H9 (cell line): ENCODE results near the gene F8. TPM values are rescaled to one million over a fixed set of nuclear protein-coding genes. Genes with fewer than 3 reads are reported as not detected.
"Not testable (repeated sequence)": the region's sequence is repeated elsewhere in the genome, so short reads cannot be mapped to it uniquely, and the experiment has no call there.

Experiments used
- DNase-seq: peaks from one replicate; pipeline ENCODE4 v3.0.0-alpha.2; 2017
- H2AFZ ChIP-seq: one replicate; pipeline ENCODE4 v1.6.1; 2013; ENCODE audit warnings: mild to moderate bottlenecking, low read length, control low read depth, moderate library complexity
- H2AK5ac ChIP-seq: 2 replicates; pipeline ENCODE4 v1.6.1; 2013; ENCODE audit warnings: low read length, control low read depth, mixed read lengths; ENCODE audit not compliant: insufficient read length
- H2BK120ac ChIP-seq: one replicate; pipeline ENCODE4 v1.6.1; 2013; ENCODE audit warnings: low read depth, mild to moderate bottlenecking, low read length, control low read depth, inconsistent platforms; ENCODE audit not compliant: poor library complexity, severe bottlenecking
- H2BK12ac ChIP-seq: 2 replicates; pipeline ENCODE4 v1.6.1; 2013; ENCODE audit warnings: low read length, control low read depth, mixed read lengths, low read depth; ENCODE audit not compliant: insufficient read length
- H2BK15ac ChIP-seq: 2 replicates; pipeline ENCODE4 v1.6.1; 2013; ENCODE audit warnings: low read depth, low read length, control low read depth
- H2BK20ac ChIP-seq: one replicate; pipeline ENCODE4 v1.6.1; 2013; ENCODE audit warnings: low read depth, mild to moderate bottlenecking, low read length, control low read depth, inconsistent platforms; ENCODE audit not compliant: poor library complexity, severe bottlenecking
- H2BK5ac ChIP-seq: 2 replicates; pipeline ENCODE4 v1.6.1; 2013; ENCODE audit warnings: low read length, control low read depth, mixed read lengths; ENCODE audit not compliant: insufficient read length
- H3K14ac ChIP-seq: 2 replicates; pipeline ENCODE4 v1.6.1; 2013; ENCODE audit warnings: low read length, control low read depth; ENCODE audit not compliant: insufficient read depth
- H3K18ac ChIP-seq: 2 replicates; pipeline ENCODE4 v1.6.1; 2013; ENCODE audit warnings: low read depth, mild to moderate bottlenecking, mixed read lengths, low read length, control low read depth; ENCODE audit not compliant: insufficient read length
- H3K23ac ChIP-seq: 2 replicates; pipeline ENCODE4 v1.6.1; 2013; ENCODE audit warnings: low read length, control low read depth, mixed read lengths, low read depth; ENCODE audit not compliant: insufficient read length
- H3K23me2 ChIP-seq: 2 replicates; pipeline ENCODE4 v1.6.1; 2013; ENCODE audit warnings: low read depth, mild to moderate bottlenecking, mixed read lengths, low read length, control low read depth; ENCODE audit not compliant: insufficient read length, poor library complexity, severe bottlenecking
- H3K27ac ChIP-seq: 2 replicates; pipeline ENCODE4 v1.5.1; 2013; ENCODE audit warnings: low read length, control low read depth, mixed read lengths, low read depth; ENCODE audit not compliant: insufficient read length
- H3K27me3 ChIP-seq: 2 replicates; pipeline ENCODE4 v1.6.1; 2013; ENCODE audit warnings: low read length, control low read depth, inconsistent platforms; ENCODE audit not compliant: insufficient read depth
- H3K4ac ChIP-seq: 2 replicates; pipeline ENCODE4 v1.6.1; 2013; ENCODE audit warnings: low read depth, mild to moderate bottlenecking, control low read depth, inconsistent platforms, low read length, moderate library complexity
- H3K4me1 ChIP-seq: 2 replicates; pipeline ENCODE4 v1.6.1; 2013; ENCODE audit warnings: low read length, control low read depth, inconsistent platforms; ENCODE audit not compliant: insufficient read depth
- H3K4me2 ChIP-seq: 2 replicates; pipeline ENCODE4 v1.6.1; 2013; ENCODE audit warnings: low read length, control low read depth, mixed read lengths; ENCODE audit not compliant: insufficient read length, insufficient read depth
- H3K56ac ChIP-seq: 2 replicates; pipeline ENCODE4 v1.6.1; 2013; ENCODE audit warnings: low read depth, mild to moderate bottlenecking, mixed read lengths, low read length, control low read depth; ENCODE audit not compliant: insufficient read length
- H3K79me1 ChIP-seq: 2 replicates; pipeline ENCODE4 v1.6.1; 2013; ENCODE audit warnings: low read depth, mild to moderate bottlenecking, moderate library complexity, low read length, control low read depth, inconsistent platforms; ENCODE audit not compliant: insufficient read depth, poor library complexity, severe bottlenecking
- H3K79me2 ChIP-seq: 2 replicates; pipeline ENCODE4 v1.6.1; 2013; ENCODE audit warnings: low read length, control low read depth, inconsistent platforms; ENCODE audit not compliant: insufficient read depth
- H3K9ac ChIP-seq: 2 replicates; pipeline ENCODE4 v1.6.1; 2013; ENCODE audit warnings: low read length, control low read depth, mixed read lengths; ENCODE audit not compliant: insufficient read length; ENCODE audit errors: extremely low read depth
- H3K9me3 ChIP-seq: one replicate; pipeline ENCODE4 v1.6.1; 2013; ENCODE audit warnings: low read depth, low read length, inconsistent platforms; ENCODE audit not compliant: control insufficient read depth
- H3T11ph ChIP-seq: one replicate; pipeline ENCODE4 v1.6.1; 2013; ENCODE audit warnings: mild to moderate bottlenecking, low read length, control low read depth, inconsistent platforms
- H4K20me1 ChIP-seq: one replicate; pipeline ENCODE4 v1.6.1; 2013; ENCODE audit not compliant: control insufficient read depth, insufficient read length, insufficient read depth
- H4K5ac ChIP-seq: 2 replicates; pipeline ENCODE4 v1.6.1; 2013; ENCODE audit warnings: low read depth, mild to moderate bottlenecking, mixed read lengths, low read length, control low read depth; ENCODE audit not compliant: insufficient read length
- H4K8ac ChIP-seq: replicated peaks from 2 replicates; pipeline ENCODE4 v1.6.1; 2013; ENCODE audit warnings: low read length, control low read depth, mixed read lengths, low read depth; ENCODE audit not compliant: insufficient read length
- H4K91ac ChIP-seq: 2 replicates; pipeline ENCODE4 v1.6.1; 2013; ENCODE audit warnings: low read depth, mild to moderate bottlenecking, moderate library complexity, mixed read lengths, low read length, control low read depth; ENCODE audit not compliant: insufficient read length
- H3K27ac Mint-ChIP-seq, 3 experiments: 2 replicates in 2 of 3; 3 replicates in 1 of 3; pipeline ENCODE4 v1.8.0; 2020 to 2021; ENCODE audit warnings: mixed read lengths in 3 of 3, mild to moderate bottlenecking in 1 of 3, moderate library complexity in 1 of 3
- H3K27me3 Mint-ChIP-seq: 2 replicates; pipeline ENCODE4 v1.8.0; 2021; ENCODE audit warnings: low read depth, mild to moderate bottlenecking, moderate library complexity, mixed read lengths
- H3K36me3 Mint-ChIP-seq, 3 experiments: 2 replicates in 2 of 3; 3 replicates in 1 of 3; pipeline ENCODE4 v1.8.0; 2020 to 2021; ENCODE audit warnings: low read depth in 3 of 3, mixed read lengths in 3 of 3; ENCODE audit not compliant: insufficient read depth in 1 of 3
- H3K4me1 Mint-ChIP-seq, 2 experiments: 2 replicates each; pipeline ENCODE4 v1.8.0; 2020; ENCODE audit warnings: mixed read lengths in 2 of 2
- H3K4me3 Mint-ChIP-seq, 2 experiments: 2 replicates in 1 of 2; 3 replicates in 1 of 2; pipeline ENCODE4 v1.8.0; 2020 to 2021; ENCODE audit warnings: mild to moderate bottlenecking in 2 of 2, mixed read lengths in 2 of 2, moderate library complexity in 1 of 2
- H3K9me3 Mint-ChIP-seq, 2 experiments: 2 replicates in 1 of 2; 3 replicates in 1 of 2; pipeline ENCODE4 v1.8.0; 2020; ENCODE audit warnings: mild to moderate bottlenecking in 2 of 2, mixed read lengths in 2 of 2, moderate library complexity in 1 of 2
- WGBS: extraction: QIAGEN DNeasy Blood & Tissue Kit; methylation state at CpG from one replicate; pipeline ENCODE4 v1.1.7; 2013; ENCODE audit warnings: missing lambda C conversion rate, low lambda C conversion rate, mixed read lengths; ENCODE audit not compliant: insufficient read length; ENCODE audit errors: extremely low coverage; 5-methylcytosine and 5-hydroxymethylcytosine counted together
- total RNA-seq: library from RNA; stranded (reverse); gene quantifications from 2 replicates; pipeline ENCODE4 v1.2.1, GENCODE V29; 2021
- TF ChIP-seq, protein P1 (sequence below): fragments of 200-600 bp; sonication (generic); conservative IDR thresholded peaks from 3 replicates; pipeline ENCODE4 v1.8.0; 2021; ENCODE audit warnings: antibody characterized with exemption, mild to moderate bottlenecking

Gene F8
- total RNA-seq, 1 experiment from 2014 or later: 3.1 TPM

DNA sequence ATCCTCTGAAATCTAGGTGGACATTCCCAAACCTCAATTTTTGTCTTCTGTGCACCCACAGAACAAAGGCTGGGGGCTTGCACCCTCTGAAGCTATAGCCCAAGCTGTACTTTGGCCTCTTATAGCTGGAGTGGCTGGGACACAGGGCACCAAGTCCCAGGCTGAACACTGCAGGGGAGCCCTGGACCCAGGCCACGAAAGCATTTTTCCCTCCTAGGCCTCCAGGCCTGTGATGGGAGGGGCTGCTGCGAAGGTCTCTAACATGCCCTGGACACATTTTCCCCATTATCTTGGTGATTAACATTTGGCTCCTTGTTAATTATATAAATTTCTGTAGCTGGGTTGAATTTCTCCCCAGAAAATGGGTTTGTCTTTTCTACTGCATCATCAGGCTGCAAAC, 108.5 kb downstream of the F8 start:
- no peak overlapping the region for H2BK5ac ChIP-seq
- H3K9ac ChIP-seq: no peak overlapping the region
- H3K27me3 ChIP-seq: no peaks in the 10 kb centered on the region
- no peak overlapping the region for H2AFZ ChIP-seq
- Mint-ChIP-seq H3K27me3 (no peaks in the 10 kb centered on the region; the same call in none of the 2 replicates), H3K27ac (no peak overlapping the region), H3K9me3 (peaks cover 84 to 86% of the 10 kb centered on the region in 2 experiments), H3K36me3 (peaks cover 10 to 14% (median 11%) of the 10 kb centered on the region in 3 experiments; a peak in 6 of 7 replicates), H3K4me3 (no peak overlapping the region), H3K4me1 (peaks cover 3 to 5% of the 10 kb centered on the region in 2 experiments; a peak in 2 of 4 replicates)
- no peak for DNase-seq
- H3K9me3 ChIP-seq: peaks cover 11% of the 10 kb centered on the region
- no peak overlapping the region for H4K8ac ChIP-seq
- no peaks in the 10 kb centered on the region for H3K79me2 ChIP-seq
- H2BK20ac ChIP-seq: no peak overlapping the region
- no peak overlapping the region for H2BK15ac ChIP-seq
- no peak overlapping the region for H3K56ac ChIP-seq
- H4K91ac ChIP-seq: no peak overlapping the region
- TF ChIP-seq, protein P1, sequence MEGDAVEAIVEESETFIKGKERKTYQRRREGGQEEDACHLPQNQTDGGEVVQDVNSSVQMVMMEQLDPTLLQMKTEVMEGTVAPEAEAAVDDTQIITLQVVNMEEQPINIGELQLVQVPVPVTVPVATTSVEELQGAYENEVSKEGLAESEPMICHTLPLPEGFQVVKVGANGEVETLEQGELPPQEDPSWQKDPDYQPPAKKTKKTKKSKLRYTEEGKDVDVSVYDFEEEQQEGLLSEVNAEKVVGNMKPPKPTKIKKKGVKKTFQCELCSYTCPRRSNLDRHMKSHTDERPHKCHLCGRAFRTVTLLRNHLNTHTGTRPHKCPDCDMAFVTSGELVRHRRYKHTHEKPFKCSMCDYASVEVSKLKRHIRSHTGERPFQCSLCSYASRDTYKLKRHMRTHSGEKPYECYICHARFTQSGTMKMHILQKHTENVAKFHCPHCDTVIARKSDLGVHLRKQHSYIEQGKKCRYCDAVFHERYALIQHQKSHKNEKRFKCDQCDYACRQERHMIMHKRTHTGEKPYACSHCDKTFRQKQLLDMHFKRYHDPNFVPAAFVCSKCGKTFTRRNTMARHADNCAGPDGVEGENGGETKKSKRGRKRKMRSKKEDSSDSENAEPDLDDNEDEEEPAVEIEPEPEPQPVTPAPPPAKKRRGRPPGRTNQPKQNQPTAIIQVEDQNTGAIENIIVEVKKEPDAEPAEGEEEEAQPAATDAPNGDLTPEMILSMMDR: no peak
- no peaks in the 10 kb centered on the region for H3K23me2 ChIP-seq
- no peak overlapping the region for H3K18ac ChIP-seq
- no peak overlapping the region for H3T11ph ChIP-seq
- H2AK5ac ChIP-seq: no peak overlapping the region
- H4K20me1 ChIP-seq: no peaks in the 10 kb centered on the region
- H3K23ac ChIP-seq: no peak overlapping the region
- H2BK12ac ChIP-seq: no peak overlapping the region
- no CpG with 5 or more reads among the region's 2 CpGs for WGBS
- no peaks in the 10 kb centered on the region for H3K79me1 ChIP-seq
- no peaks in the 10 kb centered on the region for H3K4me1 ChIP-seq
- H3K4ac ChIP-seq: no peak overlapping the region
- no peak overlapping the region for H2BK120ac ChIP-seq
- H3K4me2 ChIP-seq: no peak overlapping the region
- H3K14ac ChIP-seq: no peak overlapping the region
- H4K5ac ChIP-seq: no peak overlapping the region
- no peak overlapping the region for H3K27ac ChIP-seq

DNA sequence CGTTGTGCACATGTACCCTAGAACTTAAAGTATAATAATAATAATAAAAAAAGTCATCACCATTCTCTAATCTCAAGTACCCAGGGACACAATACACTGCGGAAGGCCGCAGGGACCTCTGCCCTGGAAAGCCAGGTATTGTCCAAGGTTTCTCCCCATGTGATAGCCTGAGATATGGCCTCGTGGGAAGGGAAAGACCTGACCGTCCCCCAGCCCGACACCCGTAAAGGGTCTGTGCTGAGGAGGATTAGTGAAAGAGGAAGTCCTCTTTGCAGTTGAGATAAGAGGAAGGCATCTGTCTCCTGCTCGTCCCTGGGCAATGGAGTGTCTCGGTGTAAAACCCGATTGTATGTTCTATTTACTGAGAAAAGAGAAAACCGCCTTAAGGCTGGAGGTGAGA, 112.0 kb downstream of the F8 start:
- not testable (repeated sequence) for H3K56ac ChIP-seq, H2BK15ac ChIP-seq, H4K20me1 ChIP-seq, H3K18ac ChIP-seq, H2BK12ac ChIP-seq, H4K91ac ChIP-seq, H3K4me1 ChIP-seq, H3K23me2 ChIP-seq, H2BK5ac ChIP-seq, H3K27me3 ChIP-seq, H4K5ac ChIP-seq, H3K23ac ChIP-seq, H3K14ac ChIP-seq, H3K4me3 Mint-ChIP-seq, H2AK5ac ChIP-seq, H3K27me3 Mint-ChIP-seq, H2AFZ ChIP-seq, H3K79me1 ChIP-seq, H3K9ac ChIP-seq, H3K79me2 ChIP-seq, H3K4me1 Mint-ChIP-seq, H2BK120ac ChIP-seq, H3K4me2 ChIP-seq, H4K8ac ChIP-seq, H3K27ac Mint-ChIP-seq, H2BK20ac ChIP-seq, H3K4ac ChIP-seq, H3T11ph ChIP-seq, DNase-seq, H3K27ac ChIP-seq
- Mint-ChIP-seq H3K36me3 (peaks cover 10 to 14% (median 11%) of the 10 kb centered on the region in 3 experiments; a peak in 6 of 7 replicates), H3K9me3 (peaks cover 61 to 71% of the 10 kb centered on the region in 2 experiments)
- no CpG with 5 or more reads among the region's 11 CpGs for WGBS
- H3K9me3 ChIP-seq: peaks cover 14% of the 10 kb centered on the region
